Non-pigmented ciliary epithelial cell (primary cell): ENCODE measurements around the gene ZDHHC1.
"Not testable (repeated sequence)": the region's sequence is repeated elsewhere in the genome, so short reads cannot be mapped to it uniquely, and the experiment has no call there.

Source experiments
- DNase-seq: peaks from one replicate; pipeline ENCODE4 v3.0.0-alpha.2; 2010; ENCODE audit warnings: low read depth

ZDHHC1 gene

DNA sequence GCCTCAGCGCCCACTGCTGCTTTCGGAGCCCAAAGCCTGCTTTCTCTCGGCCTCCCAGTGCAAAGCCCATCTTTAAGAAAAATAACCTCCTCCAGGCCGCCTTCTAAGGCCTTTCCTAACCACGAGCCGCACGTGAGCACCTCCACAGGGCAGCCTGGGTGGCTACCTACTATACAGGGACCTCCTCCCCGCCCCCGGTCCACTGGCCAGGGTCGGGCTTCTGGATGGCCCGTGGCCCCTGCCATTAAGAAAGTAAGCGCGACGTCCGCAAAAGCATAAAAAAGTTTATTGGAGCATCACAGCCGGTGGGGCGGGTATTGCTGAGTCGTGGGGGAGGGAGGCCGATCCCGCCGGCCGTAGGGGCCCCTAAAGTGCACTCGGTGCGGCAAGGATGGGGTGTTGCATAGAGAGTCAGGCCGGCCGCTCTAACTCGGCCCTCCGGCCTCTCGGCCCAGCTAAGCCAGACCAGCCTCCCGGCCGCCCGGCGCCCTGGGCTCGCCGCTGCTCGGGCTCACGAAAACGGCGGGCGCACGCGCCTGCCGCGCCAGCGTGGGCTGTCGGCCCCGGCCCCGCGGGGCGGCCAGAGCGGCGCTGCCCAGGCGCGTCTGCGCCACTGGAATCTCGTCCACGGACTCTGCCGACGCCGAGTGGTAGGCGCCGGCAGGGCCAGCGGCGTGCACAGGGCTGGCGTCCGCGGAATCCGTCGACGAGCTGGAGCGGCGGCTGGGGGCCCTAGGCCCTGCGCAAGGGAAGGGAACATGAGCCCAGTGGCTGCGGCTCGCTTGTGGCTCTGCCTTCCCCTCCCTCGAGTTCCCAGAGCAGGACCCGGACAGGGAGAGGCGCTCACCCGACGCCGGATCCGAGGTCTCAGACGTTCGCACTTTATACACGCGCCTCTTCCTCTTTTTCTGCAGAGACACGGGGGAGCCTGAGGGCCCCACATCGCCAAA, 21.8 kb downstream of the ZDHHC1 start:
- DNase-seq: no peak

DNA sequence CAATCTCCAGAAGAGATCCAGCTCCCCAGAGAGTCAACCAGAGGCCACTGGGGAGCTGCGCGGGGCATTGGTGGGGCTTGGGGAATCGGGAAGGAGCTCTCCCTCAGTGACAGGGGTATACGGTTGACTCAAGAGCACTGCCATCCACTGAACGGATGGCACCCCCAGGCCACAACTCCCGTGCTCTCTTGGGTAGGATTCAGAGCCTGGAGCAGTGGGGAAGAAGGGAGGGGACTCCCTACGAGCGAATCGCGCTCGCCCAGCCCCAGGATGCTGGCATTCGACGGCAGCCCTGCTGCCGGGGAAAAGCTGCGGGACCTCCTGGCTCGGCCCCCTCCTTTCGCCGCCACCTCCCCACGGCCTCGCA, 22.5 kb downstream of the ZDHHC1 start:
- DNase-seq: no peak

DNA sequence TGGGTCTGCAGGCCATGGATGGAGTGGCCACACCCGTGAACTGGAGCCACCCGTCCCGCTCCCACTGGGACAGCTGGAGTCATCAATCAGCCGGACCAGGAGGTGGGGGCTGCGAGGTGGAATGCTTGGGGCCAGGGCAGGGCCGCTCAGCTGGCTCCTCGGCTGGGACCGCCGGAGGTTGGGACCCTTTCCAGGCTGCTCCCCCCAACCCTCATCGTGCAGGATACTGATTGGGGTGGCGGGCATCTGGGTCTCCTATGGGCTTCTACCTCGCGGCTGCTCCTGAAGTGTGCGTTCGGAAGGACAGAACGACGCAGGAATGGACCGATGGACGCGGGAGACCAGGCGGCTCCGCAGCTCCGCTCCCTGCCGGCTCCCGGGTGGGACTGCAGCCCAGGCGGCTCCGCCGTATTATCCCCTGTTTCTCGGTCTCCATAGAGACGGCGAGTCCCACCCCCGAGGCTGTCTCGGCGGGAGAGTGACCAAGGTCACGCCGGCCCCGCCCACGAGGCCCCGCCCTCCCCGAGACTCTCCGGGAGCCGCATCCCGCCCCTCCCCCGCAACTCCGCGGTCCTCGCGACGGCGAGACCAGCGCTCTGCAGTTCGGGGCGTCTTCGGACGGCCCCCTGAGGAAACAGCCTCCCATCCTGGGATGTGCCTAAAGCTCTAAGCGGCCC, 23.0 kb downstream of the ZDHHC1 start, which contains the start of gene TPPP3:
Gene TPPP3, minus strand, starts transcription at position 388 of the 677 bp plus-strand sequence. CDS start 2,387 bp downstream, outside the sequence.
- DNase-seq: peak; percentile 26

DNA sequence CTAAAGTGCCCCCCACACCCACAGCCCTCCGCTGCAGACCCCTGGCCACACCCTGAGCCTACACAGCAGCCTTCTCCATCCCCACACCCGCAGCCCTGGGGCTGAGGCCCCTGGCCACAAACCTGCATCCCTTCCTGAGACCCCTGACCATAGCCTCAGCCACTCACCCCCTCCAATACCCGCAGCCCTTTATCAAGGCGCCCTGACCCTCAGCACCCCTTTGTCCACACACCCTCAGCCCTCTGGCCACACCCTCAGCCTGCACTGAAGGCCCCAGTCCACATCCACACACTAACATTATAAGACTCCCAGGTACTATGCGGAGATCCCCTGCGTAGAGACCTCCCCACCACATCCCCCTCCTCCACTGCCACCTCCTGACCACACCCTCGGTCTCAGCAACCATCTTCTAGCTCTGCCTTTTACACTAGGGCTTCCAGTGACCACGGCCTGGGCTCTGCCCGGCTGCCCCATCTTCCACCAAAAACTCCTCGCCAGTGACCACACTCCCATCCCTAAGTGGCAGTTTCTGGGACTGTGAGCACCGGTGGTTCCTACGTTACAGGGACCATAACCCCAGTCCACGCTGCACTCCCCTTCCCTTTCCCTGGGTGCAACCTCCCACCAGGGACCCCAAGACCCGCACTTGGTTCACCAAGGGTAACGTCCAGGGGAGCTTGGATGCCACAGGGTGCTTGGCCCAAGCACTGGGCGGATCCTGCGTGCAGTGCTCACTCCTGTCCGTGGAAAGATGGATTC, 23.8 kb downstream of the ZDHHC1 start:
- DNase-seq: no peak

DNA sequence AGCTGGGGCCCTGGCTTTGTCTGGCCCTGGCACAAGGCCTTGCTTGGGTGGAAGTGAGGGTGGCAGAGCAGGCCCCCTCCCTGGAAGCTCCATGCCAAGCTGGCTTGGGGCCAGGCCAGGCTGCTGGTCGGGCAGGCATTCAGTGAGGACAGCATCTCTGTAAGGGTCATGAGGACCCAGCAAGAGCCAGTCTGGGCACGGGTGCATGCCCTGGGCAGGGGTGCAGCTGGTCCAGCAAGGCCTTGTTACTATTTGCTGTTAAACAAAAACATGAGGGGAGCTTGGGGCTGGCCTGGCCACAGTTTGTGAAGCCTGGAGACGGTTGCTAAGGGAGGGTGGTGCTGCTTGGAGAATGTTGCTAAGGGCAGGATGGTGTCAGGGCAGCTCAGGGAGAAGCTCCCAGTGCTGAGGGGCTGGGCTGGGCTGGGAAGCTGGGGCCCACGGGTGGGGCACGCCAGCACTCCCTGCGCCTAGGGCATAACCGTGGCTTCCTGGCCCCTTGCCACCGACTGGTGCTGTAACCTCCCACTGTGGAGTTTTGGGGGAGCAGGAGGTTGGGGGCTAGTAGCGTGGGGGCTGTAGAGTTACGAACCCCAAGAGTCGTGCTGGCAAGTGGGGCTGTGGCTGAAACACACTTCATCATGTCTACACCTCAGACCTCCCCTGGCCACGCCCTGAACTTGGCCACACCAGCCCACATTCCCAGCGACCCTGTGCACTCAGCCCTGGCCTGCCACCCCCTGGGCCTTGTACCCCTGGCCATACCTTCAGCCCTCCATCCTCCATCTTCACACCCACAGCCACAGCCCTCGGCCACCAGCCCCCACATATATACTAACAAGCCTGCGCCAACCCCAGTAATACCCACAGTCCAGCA, 24.6 kb downstream of the ZDHHC1 start:
- DNase-seq: no peak

DNA sequence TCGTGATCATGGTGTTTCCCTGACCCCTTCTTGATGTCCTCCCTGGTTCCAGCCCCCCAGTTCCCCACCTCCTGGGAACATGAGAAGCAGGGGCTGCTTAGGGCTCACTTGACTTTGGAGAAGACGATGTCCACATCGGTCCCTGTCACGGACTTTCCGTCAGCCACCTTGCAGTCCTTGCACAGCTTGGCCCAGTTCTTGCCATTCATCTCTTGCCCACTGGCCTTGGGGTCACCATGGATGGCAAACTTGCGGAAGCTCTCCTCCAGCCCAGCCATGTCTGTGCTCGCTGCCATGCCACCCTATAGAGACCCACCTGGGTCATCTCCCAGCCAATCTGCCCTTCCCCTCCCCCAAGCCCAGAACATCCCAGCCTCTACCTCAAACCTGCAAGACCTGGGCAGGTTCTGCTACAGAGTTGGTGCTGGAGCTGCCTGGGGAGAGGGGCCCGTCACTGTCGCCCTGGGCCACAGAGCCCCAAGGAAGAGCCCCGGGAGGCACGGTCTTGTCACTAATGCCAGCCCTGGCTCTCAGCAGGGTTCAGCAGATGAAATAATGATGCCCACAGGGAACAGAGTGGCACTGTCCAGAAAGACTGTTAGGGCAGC, 25.4 kb downstream of the ZDHHC1 start:
- no peak for DNase-seq

DNA sequence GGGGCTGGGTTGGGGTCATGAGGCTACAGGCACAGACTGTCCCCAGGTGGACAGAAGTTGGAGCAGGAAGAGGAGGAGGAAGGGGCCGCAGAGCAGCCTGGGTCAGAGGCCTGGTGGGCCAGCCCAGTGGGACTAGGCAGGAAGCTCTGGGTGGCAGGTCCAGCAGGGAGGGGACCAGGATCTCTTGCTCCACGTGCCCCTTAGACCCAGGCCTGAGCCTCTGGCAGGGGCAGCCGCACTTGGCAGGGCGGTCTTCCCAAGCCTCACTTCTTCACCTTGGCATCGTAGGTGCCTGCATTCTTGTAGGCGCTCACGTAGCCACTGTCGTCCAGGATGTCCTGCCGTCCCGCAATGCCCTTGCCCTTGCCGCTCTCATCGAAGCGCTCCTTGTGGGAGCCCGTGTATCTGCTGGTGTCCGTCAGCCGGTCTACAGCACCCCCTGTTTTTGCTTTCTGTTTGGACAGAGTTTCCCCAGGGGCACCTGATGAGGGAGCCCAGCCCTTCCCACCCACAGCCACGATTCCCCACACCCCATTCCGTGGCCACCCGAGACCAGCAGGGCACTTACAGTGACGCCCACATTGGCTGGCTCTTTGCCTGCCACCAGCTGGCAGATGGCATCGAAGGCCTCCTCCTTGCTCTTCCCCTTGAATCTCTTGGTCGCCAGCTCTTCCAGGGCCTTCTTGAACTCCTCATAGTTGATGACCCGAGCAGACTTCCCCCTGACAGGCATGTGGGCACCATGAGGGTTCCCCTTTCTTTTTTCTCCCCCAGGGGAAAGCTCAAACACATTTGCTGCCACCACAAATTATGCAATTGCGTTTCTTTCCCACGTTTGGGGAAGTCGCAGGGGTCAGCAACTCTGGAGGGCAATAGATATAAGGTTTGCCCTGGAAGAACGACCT, 26.1 kb downstream of the ZDHHC1 start:
- no peak for DNase-seq

DNA sequence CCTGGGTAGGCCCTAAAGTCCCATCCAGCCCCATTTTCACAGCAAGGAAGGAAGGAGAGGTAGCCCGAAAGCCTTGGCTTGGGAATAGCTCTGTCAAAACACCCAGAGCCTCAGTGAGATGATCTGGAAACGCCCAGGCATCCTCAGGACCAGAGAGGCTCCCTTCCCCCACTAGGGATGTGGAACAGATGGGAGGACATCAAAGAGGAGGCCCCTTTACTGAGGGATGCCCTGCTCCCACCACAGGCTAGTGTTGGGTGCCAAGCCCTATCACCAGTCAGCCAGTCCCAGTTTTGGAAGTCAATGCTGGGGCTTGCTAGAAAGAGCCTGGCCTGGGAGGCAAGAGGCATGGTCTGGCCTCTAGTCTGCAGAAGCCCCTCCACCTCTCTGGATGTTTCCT, 27.7 kb downstream of the ZDHHC1 start:
- DNase-seq: no peak

DNA sequence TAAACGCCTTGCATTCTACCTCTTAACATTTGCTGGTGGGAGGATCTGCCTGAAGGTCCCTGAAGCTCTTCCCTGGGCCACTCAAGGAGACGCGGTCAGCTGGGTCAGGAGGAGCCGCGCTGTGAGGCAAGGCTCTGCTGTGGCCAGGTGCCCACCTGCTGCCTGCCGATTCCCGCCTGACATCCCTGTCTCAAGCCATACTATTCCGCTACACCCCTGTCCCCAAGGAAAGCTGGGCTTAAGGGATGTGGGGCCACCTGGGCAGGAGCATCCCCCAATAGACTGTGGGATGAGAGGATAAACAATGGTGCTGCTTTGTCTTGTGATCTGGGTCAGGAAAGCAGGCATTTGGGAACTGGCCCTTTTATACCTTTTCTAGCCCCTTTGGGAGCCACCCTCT, 28.1 kb downstream of the ZDHHC1 start:
- DNase-seq: no peak

DNA sequence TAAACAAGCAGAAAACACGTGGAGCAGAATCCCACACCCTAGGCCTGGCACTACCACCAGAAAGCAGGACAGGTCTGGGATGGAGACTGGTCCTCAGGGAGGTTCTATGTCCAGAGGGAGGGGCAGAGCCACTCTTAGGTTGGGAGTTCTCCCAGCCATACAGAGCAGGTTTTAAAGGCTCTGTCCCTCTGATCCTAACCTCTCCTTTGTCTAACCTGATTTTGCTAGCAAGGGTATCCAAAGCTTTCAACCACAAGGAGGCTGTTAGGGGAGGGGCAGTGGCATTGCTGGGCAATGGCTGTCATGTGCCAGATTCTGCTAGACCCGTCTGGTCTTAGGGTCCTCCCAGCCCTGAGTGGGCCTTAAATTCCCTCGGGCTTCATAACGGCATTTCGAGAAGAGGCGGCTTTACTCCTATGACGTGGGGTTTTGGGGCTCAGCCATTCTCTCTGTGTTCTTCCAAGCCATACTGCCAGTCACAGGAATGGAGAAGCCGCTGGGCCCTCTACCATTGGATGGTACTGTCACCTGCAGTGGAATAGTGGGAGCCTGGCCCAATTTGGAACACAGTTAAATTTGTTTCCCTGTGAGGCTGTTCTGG, 28.7 kb downstream of the ZDHHC1 start:
- no peak for DNase-seq

DNA sequence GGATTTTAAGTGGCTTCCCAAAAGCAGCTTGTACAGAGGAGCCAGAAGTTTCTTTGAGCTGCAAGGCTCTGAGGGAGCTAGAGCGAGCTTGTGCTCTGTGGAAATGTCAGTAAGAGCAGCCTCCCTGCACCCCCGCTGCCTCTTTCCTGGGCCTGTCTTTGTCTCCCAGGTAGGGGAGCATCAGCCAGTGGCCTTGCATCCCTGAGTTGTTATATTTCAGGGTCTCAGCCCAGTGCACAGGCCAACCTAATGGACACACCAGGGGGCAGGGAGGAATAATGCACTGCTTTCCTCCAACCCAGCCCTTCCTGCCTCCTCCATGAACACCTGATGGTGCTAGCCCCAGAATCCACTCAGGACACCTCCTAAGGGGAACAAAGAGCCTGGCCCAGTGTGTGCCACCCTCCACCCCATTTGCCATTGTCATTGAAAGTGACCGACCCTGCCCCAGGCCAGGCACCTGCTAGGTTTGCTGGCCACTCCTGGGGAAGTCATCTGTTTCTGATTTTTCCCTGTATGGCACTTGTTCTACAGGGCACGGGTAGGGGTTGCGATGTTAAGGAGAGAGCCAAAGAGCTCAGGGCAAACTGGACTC, 29.3 kb downstream of the ZDHHC1 start:
- no peak for DNase-seq

DNA sequence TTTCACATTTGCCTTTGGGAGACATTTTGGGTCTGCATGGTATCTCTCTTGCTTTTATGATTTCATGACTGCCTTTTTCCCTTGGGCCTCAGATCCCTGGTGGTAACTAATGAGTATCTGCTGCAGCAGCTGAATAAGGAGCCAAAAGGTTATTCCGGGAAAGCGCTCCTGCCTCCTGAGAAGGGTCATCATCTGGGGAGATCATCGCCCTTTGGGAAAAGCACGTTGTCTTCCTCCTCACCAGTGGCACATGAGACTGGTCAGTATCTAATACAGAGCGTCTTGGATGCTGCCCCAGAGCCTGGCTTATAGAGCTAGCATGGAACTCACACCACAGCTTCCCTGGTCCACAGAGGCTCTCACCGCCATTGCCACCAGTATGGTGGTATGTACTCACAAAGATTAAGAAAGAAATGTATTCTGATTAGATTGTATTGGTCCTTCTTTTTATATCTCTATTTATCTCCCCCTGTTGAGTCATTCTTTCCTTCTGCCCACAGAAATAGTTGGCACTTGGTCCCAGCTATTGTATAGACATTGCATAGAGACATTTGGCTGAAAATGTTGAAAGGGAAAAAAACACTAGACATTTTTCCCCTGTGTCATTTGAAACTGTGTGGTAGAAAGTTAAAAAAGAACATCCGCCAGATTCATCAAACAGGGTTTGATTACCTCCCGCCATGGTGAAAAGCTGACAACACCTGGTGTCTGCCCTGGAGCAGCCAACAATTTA, 31.3 kb downstream of the ZDHHC1 start:
- DNase-seq: no peak

DNA sequence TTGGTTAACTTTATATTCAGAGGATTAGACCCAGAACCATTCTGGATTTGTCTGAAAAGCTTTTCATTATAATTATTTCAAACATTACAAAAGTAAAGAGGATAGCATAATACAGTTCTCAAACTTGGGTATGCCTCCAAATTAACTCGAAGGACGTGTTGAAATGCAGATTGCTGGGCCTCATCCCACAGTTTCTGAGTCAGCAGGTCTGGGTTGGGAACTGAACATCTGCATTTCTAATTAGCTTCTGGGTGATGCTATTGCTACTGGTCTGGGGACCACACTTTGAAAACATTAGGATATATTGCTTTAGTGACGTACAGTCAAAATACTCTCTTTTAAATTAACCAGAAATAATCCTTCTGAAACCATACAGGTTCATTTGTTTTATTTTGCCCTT, 33.0 kb downstream of the ZDHHC1 start:
- no peak for DNase-seq

DNA sequence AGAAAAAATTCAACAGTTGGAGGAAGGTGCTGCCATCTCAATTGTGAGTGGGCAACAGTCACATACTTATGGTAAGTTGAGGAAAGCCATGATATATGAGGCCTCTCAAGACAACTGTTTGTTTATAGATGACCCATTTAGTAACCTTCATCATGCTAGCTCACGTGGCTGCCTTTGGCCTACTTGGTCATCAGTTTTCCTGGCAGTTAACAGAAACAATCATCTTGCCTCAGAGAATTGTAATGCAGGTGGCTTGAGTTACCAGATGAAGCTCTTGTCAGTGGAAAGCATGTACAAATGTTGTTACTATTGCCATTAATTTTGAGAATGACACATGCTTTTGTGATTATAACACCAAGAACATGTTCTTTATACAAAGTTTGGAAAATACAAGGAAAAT, 37.6 kb downstream of the ZDHHC1 start:
- no peak for DNase-seq

DNA sequence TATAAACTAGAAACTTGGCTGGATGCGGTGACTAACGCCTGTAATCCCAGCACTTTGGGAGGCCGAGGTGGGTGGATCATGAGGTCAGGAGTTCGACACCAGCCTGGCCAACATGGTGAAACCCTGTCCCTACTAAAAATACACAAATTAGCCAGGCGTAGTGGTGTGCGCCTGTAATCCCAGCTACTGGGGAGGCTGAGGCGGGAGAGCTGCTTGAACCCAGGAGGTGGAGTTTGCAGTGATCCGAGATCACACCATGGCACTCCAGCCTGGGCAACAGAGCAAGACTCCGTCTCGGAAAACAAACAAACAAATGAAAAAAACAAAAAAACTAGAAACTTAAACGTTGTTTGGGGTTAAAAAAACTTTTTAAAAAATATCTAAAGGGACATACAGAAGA, 40.3 kb downstream of the ZDHHC1 start:
- DNase-seq: not testable (repeated sequence)

DNA sequence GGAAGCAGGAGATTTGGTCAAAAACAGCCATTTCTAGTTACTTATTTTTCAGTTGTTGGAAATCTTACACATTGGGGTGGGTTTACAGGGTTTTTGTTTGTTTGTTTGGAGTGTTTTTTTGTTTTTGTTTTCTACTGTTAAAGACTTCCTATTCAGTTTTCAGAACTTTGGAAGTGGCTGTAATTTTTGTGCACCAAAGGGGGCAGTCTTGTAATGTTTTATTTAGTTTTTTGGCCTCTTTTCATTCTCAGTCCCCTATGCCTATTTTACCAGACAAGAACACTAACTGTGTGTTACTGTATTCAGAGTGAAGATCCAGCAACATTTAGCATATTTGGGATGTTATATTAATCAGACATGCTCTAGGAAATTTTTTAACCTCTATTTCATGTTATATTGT, 43.6 kb downstream of the ZDHHC1 start:
- no peak for DNase-seq

DNA sequence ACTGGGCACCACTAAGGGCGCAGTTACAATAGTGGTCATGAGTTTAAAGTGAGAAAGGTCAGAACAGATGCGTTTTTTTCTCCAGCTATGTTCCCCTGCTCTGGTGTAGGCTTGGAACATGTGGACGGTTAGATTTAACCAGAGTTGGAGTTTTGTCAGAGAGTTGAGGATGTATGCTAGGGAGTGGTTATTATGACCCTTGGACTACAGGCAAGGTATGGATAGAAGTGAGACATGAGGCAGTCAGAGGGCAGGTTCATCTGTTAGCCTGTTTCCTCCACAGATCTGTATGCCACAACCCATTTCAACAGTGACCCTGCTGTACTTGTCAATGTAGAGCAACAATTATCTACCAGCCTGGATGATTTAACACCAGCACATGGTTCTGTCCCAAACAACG, 45.6 kb downstream of the ZDHHC1 start:
- DNase-seq: no peak

DNA sequence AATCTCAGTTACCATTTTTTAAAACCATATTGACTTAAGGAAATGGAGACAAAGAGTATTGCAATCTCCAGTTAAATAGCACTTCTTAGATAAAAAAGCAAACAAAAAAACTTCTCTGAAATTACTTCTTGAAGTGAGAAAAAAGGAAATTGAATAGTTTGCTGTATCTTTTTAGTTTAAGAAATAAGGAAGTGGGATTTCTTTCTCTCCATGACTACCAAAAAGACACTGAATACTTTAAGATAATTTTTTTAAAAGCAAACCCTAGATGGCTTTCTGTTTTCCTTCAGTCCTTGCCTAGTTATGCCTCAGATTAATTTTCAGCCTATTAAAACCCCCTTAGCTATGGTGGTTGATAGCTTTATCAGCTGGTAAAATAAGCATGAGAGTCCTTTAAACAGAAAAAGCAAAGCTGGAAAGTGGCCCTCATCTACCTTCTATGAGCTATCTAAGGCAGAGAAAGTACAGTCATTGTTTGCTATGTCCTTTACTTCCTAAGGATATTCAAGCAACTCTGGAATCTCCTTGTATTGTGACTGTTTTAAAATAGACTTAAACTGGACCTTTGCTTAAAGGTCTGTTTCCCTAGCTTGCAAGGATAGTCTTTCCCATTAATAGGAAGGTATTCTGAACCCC, 51.6 kb downstream of the ZDHHC1 start:
- no peak for DNase-seq
